Ishikawa (cell line): ENCODE results near the gene RSAD2.

Experiments used
- CEBPB ChIP-seq: IDR thresholded peaks from 2 replicates; pipeline ENCODE4 v1.6.1; 2012
- CREB1 ChIP-seq: IDR thresholded peaks from 2 replicates; pipeline ENCODE4 v1.6.1; 2012; ENCODE audit warnings: low read depth
- EGR1 ChIP-seq: IDR thresholded peaks from 2 replicates; pipeline ENCODE4 v1.6.1; 2012
- EP300 ChIP-seq: IDR thresholded peaks from 2 replicates; pipeline ENCODE4 v1.6.1; 2012; ENCODE audit warnings: borderline replicate concordance
- FOXM1 ChIP-seq: IDR thresholded peaks from 2 replicates; pipeline ENCODE4 v1.6.1; 2012; ENCODE audit warnings: low read depth, borderline replicate concordance
- NFIC ChIP-seq: IDR thresholded peaks from 2 replicates; pipeline ENCODE4 v1.6.1; 2012
- RAD21 ChIP-seq: IDR thresholded peaks from 2 replicates; pipeline ENCODE4 v1.6.1; 2012; ENCODE audit warnings: low read depth
- TAF1 ChIP-seq: IDR thresholded peaks from 2 replicates; pipeline ENCODE4 v1.6.1; 2012; ENCODE audit warnings: low read depth, mild to moderate bottlenecking
- TCF12 ChIP-seq: IDR thresholded peaks from 2 replicates; pipeline ENCODE4 v1.6.1; 2012; ENCODE audit warnings: low read depth
- TEAD4 ChIP-seq: IDR thresholded peaks from 2 replicates; pipeline ENCODE4 v1.6.1; 2012
- YY1 ChIP-seq: IDR thresholded peaks from 2 replicates; pipeline ENCODE4 v1.6.1; 2012; ENCODE audit warnings: low read depth
- ZBTB7A ChIP-seq: IDR thresholded peaks from 2 replicates; pipeline ENCODE4 v1.6.1; 2012; ENCODE audit warnings: low read depth
- TF ChIP-seq, protein P1 (sequence below): IDR thresholded peaks from 2 replicates; pipeline ENCODE4 v1.6.1; 2012
- TF ChIP-seq, protein P2 (sequence below): IDR thresholded peaks from 2 replicates; pipeline ENCODE4 v1.6.1; 2012
- TF ChIP-seq, protein P3 (sequence below): IDR thresholded peaks from 2 replicates; pipeline ENCODE4 v1.6.1; 2012; ENCODE audit warnings: low read depth, mild to moderate bottlenecking

RSAD2 gene

DNA sequence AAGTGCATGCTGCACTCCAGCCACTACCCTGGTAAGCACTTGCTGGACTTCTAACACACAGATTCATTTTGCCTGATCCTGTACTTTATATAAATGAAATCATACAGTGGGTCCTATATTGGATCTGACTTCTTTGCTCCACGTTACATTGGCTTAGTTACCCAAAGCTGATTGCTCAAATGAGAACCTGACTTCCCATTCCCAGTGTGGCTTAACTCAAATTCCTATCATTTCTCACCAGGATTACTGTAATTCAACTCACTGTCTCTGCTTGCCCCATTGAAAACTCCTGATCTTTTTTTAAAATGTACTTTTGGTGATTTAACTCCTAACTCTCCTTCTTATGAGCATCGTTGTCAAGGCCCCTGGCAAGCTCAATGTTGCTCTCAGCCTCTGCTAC, 1.4 kb downstream of the RSAD2 start:
- TF ChIP-seq FOXM1 = no peak
- TF ChIP-seq, protein P1, sequence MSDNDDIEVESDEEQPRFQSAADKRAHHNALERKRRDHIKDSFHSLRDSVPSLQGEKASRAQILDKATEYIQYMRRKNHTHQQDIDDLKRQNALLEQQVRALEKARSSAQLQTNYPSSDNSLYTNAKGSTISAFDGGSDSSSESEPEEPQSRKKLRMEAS = no peak
- TF ChIP-seq TEAD4 = no peak
- TF ChIP-seq ZBTB7A = no peak
- TF ChIP-seq, protein P2, sequence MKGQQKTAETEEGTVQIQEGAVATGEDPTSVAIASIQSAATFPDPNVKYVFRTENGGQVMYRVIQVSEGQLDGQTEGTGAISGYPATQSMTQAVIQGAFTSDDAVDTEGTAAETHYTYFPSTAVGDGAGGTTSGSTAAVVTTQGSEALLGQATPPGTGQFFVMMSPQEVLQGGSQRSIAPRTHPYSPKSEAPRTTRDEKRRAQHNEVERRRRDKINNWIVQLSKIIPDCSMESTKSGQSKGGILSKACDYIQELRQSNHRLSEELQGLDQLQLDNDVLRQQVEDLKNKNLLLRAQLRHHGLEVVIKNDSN = no peak
- TF ChIP-seq CEBPB = no peak
- TF ChIP-seq, protein P3, sequence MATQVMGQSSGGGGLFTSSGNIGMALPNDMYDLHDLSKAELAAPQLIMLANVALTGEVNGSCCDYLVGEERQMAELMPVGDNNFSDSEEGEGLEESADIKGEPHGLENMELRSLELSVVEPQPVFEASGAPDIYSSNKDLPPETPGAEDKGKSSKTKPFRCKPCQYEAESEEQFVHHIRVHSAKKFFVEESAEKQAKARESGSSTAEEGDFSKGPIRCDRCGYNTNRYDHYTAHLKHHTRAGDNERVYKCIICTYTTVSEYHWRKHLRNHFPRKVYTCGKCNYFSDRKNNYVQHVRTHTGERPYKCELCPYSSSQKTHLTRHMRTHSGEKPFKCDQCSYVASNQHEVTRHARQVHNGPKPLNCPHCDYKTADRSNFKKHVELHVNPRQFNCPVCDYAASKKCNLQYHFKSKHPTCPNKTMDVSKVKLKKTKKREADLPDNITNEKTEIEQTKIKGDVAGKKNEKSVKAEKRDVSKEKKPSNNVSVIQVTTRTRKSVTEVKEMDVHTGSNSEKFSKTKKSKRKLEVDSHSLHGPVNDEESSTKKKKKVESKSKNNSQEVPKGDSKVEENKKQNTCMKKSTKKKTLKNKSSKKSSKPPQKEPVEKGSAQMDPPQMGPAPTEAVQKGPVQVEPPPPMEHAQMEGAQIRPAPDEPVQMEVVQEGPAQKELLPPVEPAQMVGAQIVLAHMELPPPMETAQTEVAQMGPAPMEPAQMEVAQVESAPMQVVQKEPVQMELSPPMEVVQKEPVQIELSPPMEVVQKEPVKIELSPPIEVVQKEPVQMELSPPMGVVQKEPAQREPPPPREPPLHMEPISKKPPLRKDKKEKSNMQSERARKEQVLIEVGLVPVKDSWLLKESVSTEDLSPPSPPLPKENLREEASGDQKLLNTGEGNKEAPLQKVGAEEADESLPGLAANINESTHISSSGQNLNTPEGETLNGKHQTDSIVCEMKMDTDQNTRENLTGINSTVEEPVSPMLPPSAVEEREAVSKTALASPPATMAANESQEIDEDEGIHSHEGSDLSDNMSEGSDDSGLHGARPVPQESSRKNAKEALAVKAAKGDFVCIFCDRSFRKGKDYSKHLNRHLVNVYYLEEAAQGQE = no peak
- TF ChIP-seq EP300 = no peak
- no peak for TF ChIP-seq RAD21
- no peak for TF ChIP-seq TAF1
- no peak for TF ChIP-seq EGR1

DNA sequence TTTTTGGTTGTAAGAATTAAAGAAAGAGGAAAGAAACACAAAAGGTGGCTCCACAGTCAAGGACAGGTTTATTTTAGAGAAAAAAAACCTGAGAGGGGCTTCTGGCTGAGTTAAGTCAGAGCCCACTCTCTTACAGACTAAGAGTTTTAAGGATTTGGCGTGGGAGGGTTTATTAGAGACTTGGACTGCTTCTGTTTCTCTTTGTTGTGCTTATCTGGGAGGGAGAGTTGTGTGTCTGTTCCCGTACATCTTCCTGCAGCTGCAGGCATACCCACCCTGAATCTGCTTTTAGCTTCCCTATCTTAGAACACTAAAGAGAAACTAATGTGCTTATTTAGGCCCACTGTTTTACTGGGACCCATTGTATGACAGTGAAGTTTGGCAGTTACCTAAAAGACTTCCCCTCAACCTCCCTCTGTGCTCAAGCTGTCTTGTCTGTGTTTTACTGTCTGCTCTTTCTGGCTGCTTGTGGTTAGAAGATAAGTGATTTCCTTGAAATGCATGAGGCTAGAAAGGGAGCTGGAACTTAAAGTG, 2.7 kb downstream of the RSAD2 start:
- TF ChIP-seq, protein P2 = no peak
- TF ChIP-seq, protein P3 = no peak
- TF ChIP-seq TAF1 (no peak), CEBPB (no peak), TEAD4 (no peak), ZBTB7A (no peak), EP300 (no peak), FOXM1 (no peak), TCF12 (no peak)
- TF ChIP-seq, protein P1 = no peak

DNA sequence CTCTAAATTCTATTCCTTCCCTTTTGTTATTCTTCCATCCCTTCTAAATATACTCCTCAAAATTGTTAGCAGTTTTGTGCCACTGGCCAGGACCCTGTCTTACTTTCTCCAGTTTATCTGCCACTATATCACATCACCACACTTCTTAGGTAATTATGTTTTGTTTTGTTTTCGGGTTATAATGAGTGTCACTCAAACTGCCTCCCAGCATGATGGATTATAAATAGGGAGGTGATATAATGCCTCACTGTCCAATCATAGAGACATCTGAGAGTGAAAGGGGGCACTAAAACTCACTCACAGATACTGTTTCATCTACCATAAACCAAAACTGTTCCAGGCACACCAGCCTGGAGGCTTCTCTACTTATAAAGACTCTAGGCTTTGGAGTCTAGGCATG, 3.5 kb downstream of the RSAD2 start:
- TF ChIP-seq CREB1 (no peak), RAD21 (no peak), TCF12 (no peak), FOXM1 (no peak), CEBPB (no peak), TAF1 (no peak), NFIC (no peak), EP300 (no peak), TEAD4 (no peak), ZBTB7A (no peak), YY1 (no peak), EGR1 (no peak)
- TF ChIP-seq, protein P3 = no peak
- TF ChIP-seq, protein P2 = no peak
- TF ChIP-seq, protein P1 = no peak

DNA sequence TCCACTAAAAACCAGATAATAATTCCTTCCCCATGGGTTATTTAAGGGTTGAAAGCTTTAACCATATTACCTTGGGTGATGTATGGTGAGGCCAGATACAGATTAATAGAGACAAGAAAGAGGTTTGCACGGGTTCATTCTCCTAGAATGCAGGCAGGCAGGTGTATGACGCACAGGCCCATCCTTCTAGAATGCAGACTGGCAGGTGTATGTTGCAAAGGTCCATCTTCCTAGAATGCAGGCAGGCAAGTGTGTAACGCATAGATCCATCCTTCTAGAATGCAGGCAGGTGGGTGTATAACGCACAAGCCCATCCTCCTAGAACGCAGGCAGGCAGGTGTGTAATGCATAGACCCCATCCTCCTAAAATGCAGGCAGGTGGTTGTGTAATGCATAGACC, 3.9 kb downstream of the RSAD2 start:
- TF ChIP-seq EP300 (no peak), FOXM1 (no peak), TCF12 (no peak), TAF1 (no peak), NFIC (no peak), RAD21 (no peak), ZBTB7A (no peak), CREB1 (no peak), EGR1 (no peak)
- TF ChIP-seq, protein P2 = no peak
